LNCAP (cell line): ENCODE measurements around the gene CABYR.

ENCODE experiments used
- TF ChIP-seq, protein P1 (sequence below): fragments of 450-650 bp; IDR thresholded peaks from 2 replicates; pipeline ENCODE4 v1.5.1; 2017; ENCODE audit warnings: mild to moderate bottlenecking

The CABYR gene

GRCh38 chr18:24136967-24137373, 1.9 kb upstream of the CABYR start:
- TF ChIP-seq, protein P1, sequence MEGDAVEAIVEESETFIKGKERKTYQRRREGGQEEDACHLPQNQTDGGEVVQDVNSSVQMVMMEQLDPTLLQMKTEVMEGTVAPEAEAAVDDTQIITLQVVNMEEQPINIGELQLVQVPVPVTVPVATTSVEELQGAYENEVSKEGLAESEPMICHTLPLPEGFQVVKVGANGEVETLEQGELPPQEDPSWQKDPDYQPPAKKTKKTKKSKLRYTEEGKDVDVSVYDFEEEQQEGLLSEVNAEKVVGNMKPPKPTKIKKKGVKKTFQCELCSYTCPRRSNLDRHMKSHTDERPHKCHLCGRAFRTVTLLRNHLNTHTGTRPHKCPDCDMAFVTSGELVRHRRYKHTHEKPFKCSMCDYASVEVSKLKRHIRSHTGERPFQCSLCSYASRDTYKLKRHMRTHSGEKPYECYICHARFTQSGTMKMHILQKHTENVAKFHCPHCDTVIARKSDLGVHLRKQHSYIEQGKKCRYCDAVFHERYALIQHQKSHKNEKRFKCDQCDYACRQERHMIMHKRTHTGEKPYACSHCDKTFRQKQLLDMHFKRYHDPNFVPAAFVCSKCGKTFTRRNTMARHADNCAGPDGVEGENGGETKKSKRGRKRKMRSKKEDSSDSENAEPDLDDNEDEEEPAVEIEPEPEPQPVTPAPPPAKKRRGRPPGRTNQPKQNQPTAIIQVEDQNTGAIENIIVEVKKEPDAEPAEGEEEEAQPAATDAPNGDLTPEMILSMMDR, result no peak

DNA sequence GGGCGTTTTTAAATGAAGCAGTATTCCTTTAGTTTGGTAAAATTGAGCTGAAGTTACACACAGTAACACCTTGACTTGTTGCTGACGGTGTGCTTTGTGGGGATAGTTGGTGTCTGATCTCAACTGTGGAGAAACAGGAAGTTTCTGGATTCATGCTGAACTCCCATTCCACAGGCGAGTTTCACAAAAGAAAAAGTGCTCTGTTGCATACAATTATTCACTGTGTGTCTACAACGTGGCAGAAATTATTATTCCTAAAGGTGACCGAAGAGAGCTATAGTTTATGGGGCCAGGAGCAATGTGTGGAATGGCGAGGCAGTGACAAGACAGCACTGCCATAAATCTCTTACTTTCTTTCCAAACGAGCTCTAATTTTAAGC, 463 bp upstream of the CABYR start:
- TF ChIP-seq, protein P1, result no peak

- TF ChIP-seq, protein P1, result no peak
These were observed 1.8 kb downstream of the CABYR start for GRCh38 chr18:24140697-24141096.

- TF ChIP-seq, protein P1, result no peak
These were observed 3.5 kb downstream of the CABYR start for GRCh38 chr18:24142376-24142775.

- TF ChIP-seq, protein P1, result no peak
These were observed 14.5 kb downstream of the CABYR start for GRCh38 chr18:24153397-24153796.

DNA sequence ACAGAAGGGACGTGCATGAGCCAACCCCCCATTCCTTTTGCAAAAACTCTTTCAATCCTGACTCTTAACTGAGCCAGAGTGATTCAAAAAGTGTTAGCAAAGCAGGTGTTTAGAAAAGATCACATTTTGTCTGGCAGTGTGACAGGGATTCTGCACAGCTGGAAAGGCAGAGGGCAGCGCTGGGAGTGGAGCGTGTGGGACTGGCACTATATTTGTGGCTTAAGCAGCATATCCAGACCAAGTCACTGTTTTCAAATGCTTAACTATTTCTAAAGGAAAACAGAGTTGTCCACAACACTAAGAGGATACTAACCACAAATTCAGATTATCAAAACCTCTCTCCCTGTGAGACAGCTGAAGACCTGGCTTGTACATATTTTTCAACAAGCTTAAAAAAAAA, 19.0 kb downstream of the CABYR start:
- TF ChIP-seq, protein P1, result no peak

GRCh38 chr18:24160086-24160485, 21.2 kb downstream of the CABYR start:
- TF ChIP-seq, protein P1, result no peak

GRCh38 chr18:24161304-24161703, 22.4 kb downstream of the CABYR start:
- TF ChIP-seq, protein P1, result no peak
